Measurements from ENCODE around the gene HOXB9. TPM values are rescaled to one million over a fixed set of nuclear protein-coding genes. Genes with fewer than 3 reads are reported as not detected.
A peak's percentile ranks its signal among the peaks of the same experiment; 100 is the strongest.

Gene HOXB9
- total RNA-seq, 1 experiment from 2014 or later = not detected

- Histone ChIP-seq H4K8ac (replicated peaks; ENCODE audit: insufficient read length, low read depth, low read length) (no peak overlapping the region), H3K4ac (ENCODE audit: low read depth, low read length) (no peak overlapping the region), H3K79me1 (ENCODE audit: insufficient read depth, low read depth, low read length, poor library complexity, severe bottlenecking) (no peaks in the 10 kb centered on the region), H2BK20ac (ENCODE audit: low read depth, low read length, poor library complexity, severe bottlenecking) (no peak overlapping the region), H3K4me1 (ENCODE audit: insufficient read depth, low read length) (no peaks in the 10 kb centered on the region; the same call in 1 of the 2 replicates), H3K4me2 (ENCODE audit: insufficient read depth, insufficient read length, low read length) (no peak overlapping the region), H3K27ac (ENCODE audit: insufficient read length, low read depth, low read length) (no peak overlapping the region), H4K91ac (ENCODE audit: insufficient read length, low read depth, low read length) (no peak overlapping the region), H3K56ac (ENCODE audit: insufficient read length, low read depth, low read length) (no peak overlapping the region), H2AK5ac (ENCODE audit: insufficient read length, low read length) (no peak overlapping the region), H4K5ac (ENCODE audit: insufficient read length, low read depth, low read length) (no peak overlapping the region), H4K20me1 (ENCODE audit: control insufficient read depth, insufficient read depth, insufficient read length) (no peaks in the 10 kb centered on the region), H3K27me3 (ENCODE audit: insufficient read depth, low read length) (peaks cover 97% of the 10 kb centered on the region), H3K9ac (ENCODE audit: extremely low read depth, insufficient read length, low read length) (no peak overlapping the region), H3K9me3 (ENCODE audit: control insufficient read depth, low read depth, low read length) (no peaks in the 10 kb centered on the region), H3K14ac (ENCODE audit: insufficient read depth, low read length) (no peak overlapping the region), H2BK120ac (ENCODE audit: low read depth, low read length, poor library complexity, severe bottlenecking) (no peak overlapping the region), H2BK15ac (ENCODE audit: low read depth, low read length) (no peak overlapping the region), H3K18ac (ENCODE audit: insufficient read length, low read depth, low read length) (no peak overlapping the region), H3K79me2 (ENCODE audit: insufficient read depth, low read length) (no peaks in the 10 kb centered on the region; the same call in 1 of the 2 replicates), H2AFZ (ENCODE audit: low read length) (no peak overlapping the region), H3T11ph (ENCODE audit: low read length) (no peak overlapping the region), H3K23ac (ENCODE audit: insufficient read length, low read depth, low read length) (no peak overlapping the region), H2BK12ac (ENCODE audit: insufficient read length, low read depth, low read length) (no peak overlapping the region), H3K23me2 (ENCODE audit: insufficient read length, low read depth, low read length, poor library complexity, severe bottlenecking) (no peaks in the 10 kb centered on the region), H2BK5ac (ENCODE audit: insufficient read length, low read length) (no peak overlapping the region)
- Mint-ChIP-seq H3K27ac (no peak overlapping the region), H3K4me1 (peaks cover 3 to 10% of the 10 kb centered on the region in 2 experiments; a peak in 3 of 4 replicates), H3K27me3 (ENCODE audit: low read depth) (peaks cover 100% of the 10 kb centered on the region), H3K36me3 (ENCODE audit: insufficient read depth in 1 of 3, low read depth in 3 of 3) (peaks cover 0 to 1% (median 0%) of the 10 kb centered on the region in 3 experiments; a peak in 2 of 7 replicates), H3K9me3 (peaks cover 4 to 11% of the 10 kb centered on the region in 2 experiments; a peak in 4 of 5 replicates), H3K4me3 (no peak overlapping the region)
- WGBS (ENCODE audit: extremely low coverage, insufficient read length, low lambda C conversion rate) = no CpG with 5 or more reads among the region's 39 CpGs
- TF ChIP-seq CTCF (conservative IDR thresholded peaks at IDR 0.05) = peak; percentile 77
- DNase-seq = peak; percentile 99
Observed at GRCh38 chr17:48636177-48637018, 10.2 kb upstream of the HOXB9 start.

Data from H9 (cell line).